A549 (cell line): ENCODE results near the gene PRAME.

Experiments
- CTCF ChIP-seq: fragments of >200 bp; sonication (Bioruptor Twin); formaldehyde crosslinking; IDR thresholded peaks from 3 replicates; pipeline ENCODE4 v1.5.1; 2016
- EHMT2 ChIP-seq: fragments of 200-600 bp; sonication (generic); IDR thresholded peaks from 2 replicates; pipeline ENCODE4 v1.6.1; 2016; ENCODE audit warnings: antibody characterized with exemption, low read depth, mild to moderate bottlenecking, moderate library complexity
- JUN ChIP-seq, 2 experiments: fragments of >200 bp; sonication (Bioruptor Twin); formaldehyde crosslinking; IDR thresholded peaks; 2 replicates in 1 of 2; 3 replicates in 1 of 2; pipeline ENCODE4 v1.6.1; 2016 to 2017
- POLR2A ChIP-seq: IDR thresholded peaks from 2 replicates; pipeline ENCODE4 v1.6.1; 2012; ENCODE audit warnings: mild to moderate bottlenecking, low read length
- REST ChIP-seq: fragments of 200-600 bp; sonication (generic); IDR thresholded peaks from 2 replicates; pipeline ENCODE4 v1.6.1; 2016; ENCODE audit warnings: antibody characterized with exemption, mild to moderate bottlenecking, moderate library complexity
- TP53 ChIP-seq: fragments of 250-450 bp; sonication (Bioruptor Pico); IDR thresholded peaks from 2 replicates; pipeline ENCODE4 v1.5.0; 2021; ENCODE audit warnings: mild to moderate bottlenecking, moderate library complexity
- ZFP36 ChIP-seq: fragments of 450-650 bp; IDR thresholded peaks from 2 replicates; pipeline ENCODE4 v1.6.1; 2014; ENCODE audit warnings: borderline replicate concordance; ENCODE audit not compliant: partially characterized antibody

- TF ChIP-seq CTCF (no peak), POLR2A (no peak), REST (no peak), EHMT2 (no peak), ZFP36 (no peak), TP53 (no peak), JUN (IDR thresholded peaks at IDR 0.05) (no peak)
Observed at GRCh38 chr22:22590136-22590891, 31.2 kb upstream of the PRAME start.
